K562 (cell line): ENCODE results near the gene NKD1. TPM values are rescaled to one million over a fixed set of nuclear protein-coding genes. Genes with fewer than 3 reads are reported as not detected.

Source experiments
- polyA plus RNA-seq, 8 experiments: library from polyadenylated mRNA; depleted of rRNA in 4 of 8; stranded (reverse) in 5 of 8; unstranded in 3 of 8; fragments of >200 nt; fragmentation: Nextera tagmentation in 2 of 8; fragmentation: Illumina TruSeq in 1 of 8; extraction: Ambion mirVana in 2 of 8; extraction: Trizol in 1 of 8; gene quantifications; 2 replicates each; pipeline versions ENCODE4 v1.2.1 to v1.2.3, GENCODE V29; 2011 to 2014; ENCODE audit warnings: inconsistent platforms in 1 of 8, missing spikeins in 1 of 8
- total RNA-seq, 7 experiments: library from RNA; depleted of rRNA in 6 of 7; stranded (reverse); fragments of >200 nt in 6 of 7; fragmentation: Illumina TruSeq in 2 of 7; extraction: Trizol in 2 of 7; gene quantifications; 2 replicates each; pipeline versions ENCODE4 v1.2.1 to v1.2.3, GENCODE V29; 2011 to 2021; ENCODE audit warnings: low replicate concordance in 1 of 7
- TF ChIP-seq, protein P1 (sequence below): fragments of 450-650 bp; IDR thresholded peaks from 2 replicates; pipeline ENCODE4 v1.6.1; 2016; ENCODE audit warnings: low read depth

The NKD1 gene
- total and polyA plus RNA-seq, 9 of the 15 experiments (the other 6 are each of a cell fraction or from before 2014, with no cell fraction given) = under 0.01 to 0.24 (median 0.04) TPM; not detected in 2

DNA sequence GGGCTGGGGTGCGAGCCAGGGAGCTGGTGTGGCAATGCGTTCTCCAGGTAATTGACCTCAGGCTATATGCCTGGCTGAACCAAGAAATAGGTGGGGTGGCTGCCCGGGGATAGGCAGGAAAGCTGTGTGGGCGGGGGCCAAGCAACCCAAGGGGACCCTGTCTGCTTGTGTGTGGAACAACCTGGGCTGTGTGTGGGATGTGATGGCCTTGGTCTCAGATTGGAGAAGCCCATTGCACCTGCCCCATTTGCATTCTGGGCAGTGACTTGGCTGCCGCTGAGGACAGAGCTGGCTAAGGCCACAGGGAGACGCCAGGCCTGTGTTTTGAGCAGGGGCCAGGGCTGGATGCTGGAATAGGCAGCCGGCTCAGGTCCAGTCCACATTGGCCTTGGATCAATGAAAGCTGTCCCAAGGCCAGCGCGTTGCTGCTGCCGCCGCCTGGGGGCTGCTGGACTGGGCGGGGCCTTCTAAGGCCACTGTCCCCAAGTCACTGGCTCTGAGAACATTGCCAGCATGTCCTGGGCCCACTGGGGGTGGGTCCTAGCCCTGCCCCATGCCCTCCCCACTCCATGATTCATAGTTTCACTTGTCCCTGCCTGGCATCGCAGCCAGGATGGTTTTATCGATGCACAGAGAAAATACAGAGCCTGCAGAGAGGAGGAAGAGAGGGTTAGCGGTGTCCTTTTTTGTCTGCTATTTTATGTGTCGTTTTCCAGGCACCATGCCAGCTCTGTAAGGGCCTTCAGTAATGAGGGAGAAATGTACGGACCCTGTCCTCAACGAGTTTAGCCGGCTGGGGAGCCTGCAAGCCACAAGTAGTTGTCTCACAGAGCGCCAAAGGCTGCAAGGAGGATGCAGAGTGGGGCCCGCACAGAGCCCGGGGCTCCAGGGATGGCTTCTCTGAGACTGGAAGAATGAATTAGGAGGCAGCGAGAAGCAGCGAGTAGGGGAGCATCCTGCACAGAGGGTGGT is 43.9 kb downstream of the NKD1 start (continued):
- TF ChIP-seq, protein P1, sequence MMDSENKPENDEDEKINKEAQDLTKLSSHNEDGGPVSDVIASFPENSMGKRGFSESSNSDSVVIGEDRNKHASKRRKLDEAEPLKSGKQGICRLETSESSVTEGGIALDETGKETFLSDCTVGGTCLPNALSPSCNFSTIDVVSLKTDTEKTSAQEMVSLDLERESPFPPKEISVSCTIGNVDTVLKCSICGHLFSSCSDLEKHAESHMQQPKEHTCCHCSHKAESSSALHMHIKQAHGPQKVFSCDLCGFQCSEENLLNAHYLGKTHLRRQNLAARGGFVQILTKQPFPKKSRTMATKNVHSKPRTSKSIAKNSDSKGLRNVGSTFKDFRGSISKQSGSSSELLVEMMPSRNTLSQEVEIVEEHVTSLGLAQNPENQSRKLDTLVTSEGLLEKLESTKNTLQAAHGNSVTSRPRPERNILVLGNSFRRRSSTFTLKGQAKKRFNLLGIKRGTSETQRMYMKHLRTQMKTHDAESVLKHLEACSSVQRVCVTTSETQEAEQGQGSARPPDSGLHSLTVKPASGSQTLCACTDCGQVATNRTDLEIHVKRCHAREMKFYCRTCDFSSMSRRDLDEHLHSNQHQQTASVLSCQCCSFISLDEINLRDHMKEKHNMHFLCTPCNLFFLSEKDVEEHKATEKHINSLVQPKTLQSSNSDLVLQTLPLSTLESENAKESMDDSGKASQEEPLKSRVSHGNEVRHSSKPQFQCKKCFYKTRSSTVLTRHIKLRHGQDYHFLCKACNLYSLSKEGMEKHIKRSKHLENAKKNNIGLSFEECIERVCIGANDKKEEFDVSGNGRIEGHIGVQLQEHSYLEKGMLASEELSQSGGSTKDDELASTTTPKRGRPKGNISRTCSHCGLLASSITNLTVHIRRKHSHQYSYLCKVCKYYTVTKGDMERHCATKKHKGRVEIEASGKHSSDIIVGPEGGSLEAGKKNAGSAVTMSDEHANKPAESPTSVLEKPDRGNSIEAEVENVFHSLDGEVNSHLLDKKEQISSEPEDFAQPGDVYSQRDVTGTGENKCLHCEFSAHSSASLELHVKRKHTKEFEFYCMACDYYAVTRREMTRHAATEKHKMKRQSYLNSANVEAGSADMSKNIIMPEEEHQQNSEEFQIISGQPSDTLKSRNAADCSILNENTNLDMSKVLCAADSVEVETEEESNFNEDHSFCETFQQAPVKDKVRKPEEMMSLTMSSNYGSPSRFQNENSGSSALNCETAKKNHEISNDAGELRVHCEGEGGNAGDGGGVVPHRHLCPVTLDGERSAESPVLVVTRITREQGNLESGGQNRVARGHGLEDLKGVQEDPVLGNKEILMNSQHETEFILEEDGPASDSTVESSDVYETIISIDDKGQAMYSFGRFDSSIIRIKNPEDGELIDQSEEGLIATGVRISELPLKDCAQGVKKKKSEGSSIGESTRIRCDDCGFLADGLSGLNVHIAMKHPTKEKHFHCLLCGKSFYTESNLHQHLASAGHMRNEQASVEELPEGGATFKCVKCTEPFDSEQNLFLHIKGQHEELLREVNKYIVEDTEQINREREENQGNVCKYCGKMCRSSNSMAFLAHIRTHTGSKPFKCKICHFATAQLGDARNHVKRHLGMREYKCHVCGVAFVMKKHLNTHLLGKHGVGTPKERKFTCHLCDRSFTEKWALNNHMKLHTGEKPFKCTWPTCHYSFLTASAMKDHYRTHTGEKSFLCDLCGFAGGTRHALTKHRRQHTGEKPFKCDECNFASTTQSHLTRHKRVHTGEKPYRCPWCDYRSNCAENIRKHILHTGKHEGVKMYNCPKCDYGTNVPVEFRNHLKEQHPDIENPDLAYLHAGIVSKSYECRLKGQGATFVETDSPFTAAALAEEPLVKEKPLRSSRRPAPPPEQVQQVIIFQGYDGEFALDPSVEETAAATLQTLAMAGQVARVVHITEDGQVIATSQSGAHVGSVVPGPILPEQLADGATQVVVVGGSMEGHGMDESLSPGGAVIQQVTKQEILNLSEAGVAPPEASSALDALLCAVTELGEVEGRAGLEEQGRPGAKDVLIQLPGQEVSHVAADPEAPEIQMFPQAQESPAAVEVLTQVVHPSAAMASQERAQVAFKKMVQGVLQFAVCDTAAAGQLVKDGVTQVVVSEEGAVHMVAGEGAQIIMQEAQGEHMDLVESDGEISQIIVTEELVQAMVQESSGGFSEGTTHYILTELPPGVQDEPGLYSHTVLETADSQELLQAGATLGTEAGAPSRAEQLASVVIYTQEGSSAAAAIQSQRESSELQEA = no peak
- TF ChIP-seq, all 486 proteins: peak for 0
